KOPT-K1 (cell line): ENCODE results near the gene MAPT.
"Not testable (repeated sequence)": the region's sequence is repeated elsewhere in the genome, so short reads cannot be mapped to it uniquely, and the experiment has no call there.

Experiments
- H3K27ac ChIP-seq: fragments of 200-600 bp; sonication (generic); 2 replicates; pipeline ENCODE4 v1.5.1; 2016; ENCODE audit warnings: antibody characterized with exemption, mild to moderate bottlenecking, low read depth, low read length; ENCODE audit not compliant: poor library complexity, severe bottlenecking
- H3K36me3 ChIP-seq: fragments of 200-600 bp; sonication (generic); 2 replicates; pipeline ENCODE4 v1.5.1; 2017; ENCODE audit warnings: antibody characterized with exemption, mild to moderate bottlenecking, low read length, moderate library complexity; ENCODE audit not compliant: insufficient read depth
- H3K9me3 ChIP-seq: fragments of 200-600 bp; sonication (generic); 2 replicates; pipeline ENCODE4 v1.5.1; 2017; ENCODE audit warnings: antibody characterized with exemption, low read length, mild to moderate bottlenecking; ENCODE audit not compliant: insufficient read depth, poor library complexity, severe bottlenecking

MAPT gene

GRCh38 chr17:46010597-46011186 lies 116.3 kb downstream of the MAPT start:
- Histone ChIP-seq H3K36me3 (no peaks in the 10 kb centered on the region), H3K27ac (no peak overlapping the region), H3K9me3 (no peaks in the 10 kb centered on the region)

GRCh38 chr17:46011711-46012505 lies 117.6 kb downstream of the MAPT start:
- no peaks in the 10 kb centered on the region for H3K36me3 ChIP-seq
- H3K27ac ChIP-seq = no peak overlapping the region
- no peaks in the 10 kb centered on the region for H3K9me3 ChIP-seq

DNA sequence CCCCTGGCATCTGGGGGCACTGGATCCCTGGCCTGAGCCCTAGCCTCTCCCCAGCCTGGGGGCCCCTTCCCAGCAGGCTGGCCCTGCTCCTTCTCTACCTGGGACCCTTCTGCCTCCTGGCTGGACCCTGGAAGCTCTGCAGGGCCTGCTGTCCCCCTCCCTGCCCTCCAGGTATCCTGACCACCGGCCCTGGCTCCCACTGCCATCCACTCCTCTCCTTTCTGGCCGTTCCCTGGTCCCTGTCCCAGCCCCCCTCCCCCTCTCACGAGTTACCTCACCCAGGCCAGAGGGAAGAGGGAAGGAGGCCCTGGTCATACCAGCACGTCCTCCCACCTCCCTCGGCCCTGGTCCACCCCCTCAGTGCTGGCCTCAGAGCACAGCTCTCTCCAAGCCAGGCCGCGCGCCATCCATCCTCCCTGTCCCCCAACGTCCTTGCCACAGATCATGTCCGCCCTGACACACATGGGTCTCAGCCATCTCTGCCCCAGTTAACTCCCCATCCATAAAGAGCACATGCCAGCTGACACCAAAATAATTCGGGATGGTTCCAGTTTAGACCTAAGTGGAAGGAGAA lies 118.2 kb downstream of the MAPT start:
- H3K27ac ChIP-seq = no peak overlapping the region
- H3K9me3 ChIP-seq = no peaks in the 10 kb centered on the region
- H3K36me3 ChIP-seq = no peaks in the 10 kb centered on the region

DNA sequence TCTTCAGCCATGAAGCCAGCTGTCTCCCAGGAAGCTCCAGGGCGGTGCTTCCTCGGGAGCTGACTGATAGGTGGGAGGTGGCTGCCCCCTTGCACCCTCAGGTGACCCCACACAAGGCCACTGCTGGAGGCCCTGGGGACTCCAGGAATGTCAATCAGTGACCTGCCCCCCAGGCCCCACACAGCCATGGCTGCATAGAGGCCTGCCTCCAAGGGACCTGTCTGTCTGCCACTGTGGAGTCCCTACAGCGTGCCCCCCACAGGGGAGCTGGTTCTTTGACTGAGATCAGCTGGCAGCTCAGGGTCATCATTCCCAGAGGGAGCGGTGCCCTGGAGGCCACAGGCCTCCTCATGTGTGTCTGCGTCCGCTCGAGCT lies 118.8 kb downstream of the MAPT start:
- no peaks in the 10 kb centered on the region for H3K9me3 ChIP-seq
- H3K36me3 ChIP-seq = no peaks in the 10 kb centered on the region
- H3K27ac ChIP-seq = no peak overlapping the region

DNA sequence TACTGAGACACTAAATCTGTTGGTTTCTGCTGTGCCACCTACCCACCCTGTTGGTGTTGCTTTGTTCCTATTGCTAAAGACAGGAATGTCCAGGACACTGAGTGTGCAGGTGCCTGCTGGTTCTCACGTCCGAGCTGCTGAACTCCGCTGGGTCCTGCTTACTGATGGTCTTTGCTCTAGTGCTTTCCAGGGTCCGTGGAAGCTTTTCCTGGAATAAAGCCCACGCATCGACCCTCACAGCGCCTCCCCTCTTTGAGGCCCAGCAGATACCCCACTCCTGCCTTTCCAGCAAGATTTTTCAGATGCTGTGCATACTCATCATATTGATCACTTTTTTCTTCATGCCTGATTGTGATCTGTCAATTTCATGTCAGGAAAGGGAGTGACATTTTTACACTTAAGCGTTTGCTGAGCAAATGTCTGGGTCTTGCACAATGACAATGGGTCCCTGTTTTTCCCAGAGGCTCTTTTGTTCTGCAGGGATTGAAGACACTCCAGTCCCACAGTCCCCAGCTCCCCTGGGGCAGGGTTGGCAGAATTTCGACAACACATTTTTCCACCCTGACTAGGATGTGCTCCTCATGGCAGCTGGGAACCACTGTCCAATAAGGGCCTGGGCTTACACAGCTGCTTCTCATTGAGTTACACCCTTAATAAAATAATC lies 119.3 kb downstream of the MAPT start:
- H3K27ac ChIP-seq = no peak overlapping the region
- H3K9me3 ChIP-seq = no peaks in the 10 kb centered on the region
- no peaks in the 10 kb centered on the region for H3K36me3 ChIP-seq

DNA sequence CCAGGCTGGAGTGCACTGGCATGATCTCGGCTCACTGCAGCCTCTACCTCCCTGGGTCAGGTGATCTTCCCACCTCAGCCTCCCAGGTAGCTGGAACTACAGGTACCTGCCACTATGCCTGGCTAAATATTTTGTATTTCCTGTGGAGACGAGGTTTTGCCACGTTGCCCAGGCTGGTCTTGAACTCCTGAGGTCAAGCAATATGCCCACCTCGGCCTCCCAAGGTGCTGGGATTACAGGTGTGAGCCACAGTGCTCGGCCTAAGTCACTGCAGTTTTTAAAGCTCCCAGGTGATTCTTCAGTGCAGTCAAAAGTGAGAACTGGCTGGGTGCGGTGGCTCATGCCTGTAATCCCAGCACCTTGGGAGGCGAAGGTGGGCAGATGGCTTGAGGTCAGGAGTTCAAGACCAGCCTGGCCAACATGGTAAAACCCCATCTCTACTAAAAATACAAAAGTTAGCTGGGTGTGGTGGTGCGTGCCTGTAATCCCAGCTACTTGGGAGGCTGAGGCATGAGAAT lies 125.1 kb downstream of the MAPT start:
- peaks cover 18% of the 10 kb centered on the region for H3K36me3 ChIP-seq
- not testable (repeated sequence) for H3K9me3 ChIP-seq, H3K27ac ChIP-seq

GRCh38 chr17:46020023-46020761 lies 125.8 kb downstream of the MAPT start:
- H3K27ac ChIP-seq = no peak overlapping the region
- peaks cover 21% of the 10 kb centered on the region for H3K36me3 ChIP-seq

GRCh38 chr17:46020998-46021397 lies 126.6 kb downstream of the MAPT start:
- Histone ChIP-seq H3K36me3 (peaks cover 29% of the 10 kb centered on the region), H3K9me3 (no peaks in the 10 kb centered on the region), H3K27ac (no peak overlapping the region)

More at GRCh38 chr17:46020023-46020761, 125.8 kb downstream of the MAPT start:
- H3K9me3 ChIP-seq = no peaks in the 10 kb centered on the region

DNA sequence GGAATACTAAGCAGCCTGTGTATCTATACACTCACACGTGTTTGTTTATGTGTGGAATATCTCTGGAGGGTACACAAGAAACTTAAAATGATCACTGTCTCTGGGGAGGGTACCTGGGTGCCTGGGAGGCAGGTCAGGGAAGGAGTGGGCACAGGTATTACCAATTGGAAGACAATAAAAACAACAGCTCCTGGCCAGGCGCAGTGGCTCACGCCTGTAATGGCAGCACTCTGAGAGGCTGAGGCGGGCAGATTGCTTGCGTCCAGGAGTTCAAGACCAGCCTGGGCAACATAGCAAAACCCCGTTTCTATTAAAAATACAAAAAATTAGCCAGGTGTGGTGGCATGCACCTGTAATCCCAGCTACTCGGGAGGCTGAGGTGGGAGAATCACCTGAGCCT lies 129.0 kb downstream of the MAPT start:
- H3K36me3 ChIP-seq = peaks cover 52% of the 10 kb centered on the region
- H3K27ac ChIP-seq, H3K9me3 ChIP-seq: not testable (repeated sequence)

DNA sequence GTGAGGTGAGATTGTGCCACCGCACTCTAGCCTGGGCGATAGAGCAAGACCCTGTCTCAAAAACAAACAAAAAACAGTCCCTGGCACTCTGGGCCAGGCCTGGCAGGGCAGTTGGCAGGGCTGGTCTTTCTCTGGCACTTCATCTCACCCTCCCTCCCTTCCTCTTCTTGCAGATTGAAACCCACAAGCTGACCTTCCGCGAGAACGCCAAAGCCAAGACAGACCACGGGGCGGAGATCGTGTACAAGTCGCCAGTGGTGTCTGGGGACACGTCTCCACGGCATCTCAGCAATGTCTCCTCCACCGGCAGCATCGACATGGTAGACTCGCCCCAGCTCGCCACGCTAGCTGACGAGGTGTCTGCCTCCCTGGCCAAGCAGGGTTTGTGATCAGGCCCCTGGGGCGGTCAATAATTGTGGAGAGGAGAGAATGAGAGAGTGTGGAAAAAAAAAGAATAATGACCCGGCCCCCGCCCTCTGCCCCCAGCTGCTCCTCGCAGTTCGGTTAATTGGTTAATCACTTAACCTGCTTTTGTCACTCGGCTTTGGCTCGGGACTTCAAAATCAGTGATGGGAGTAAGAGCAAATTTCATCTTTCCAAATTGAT lies 129.5 kb downstream of the MAPT start:
- H3K27ac ChIP-seq = no peak overlapping the region

GRCh38 chr17:46024590-46024989 lies 130.2 kb downstream of the MAPT start:
- H3K27ac ChIP-seq = no peak overlapping the region
- H3K36me3 ChIP-seq = peaks cover 65% of the 10 kb centered on the region
- H3K9me3 ChIP-seq = no peaks in the 10 kb centered on the region

More for the DNA sequence above, 129.5 kb downstream of the MAPT start:
- Histone ChIP-seq H3K36me3 (peaks cover 58% of the 10 kb centered on the region), H3K9me3 (no peaks in the 10 kb centered on the region)

- Histone ChIP-seq H3K27ac (no peak overlapping the region), H3K36me3 (peaks cover 69% of the 10 kb centered on the region), H3K9me3 (no peaks in the 10 kb centered on the region)
Observed at GRCh38 chr17:46025060-46025459, 130.7 kb downstream of the MAPT start.

DNA sequence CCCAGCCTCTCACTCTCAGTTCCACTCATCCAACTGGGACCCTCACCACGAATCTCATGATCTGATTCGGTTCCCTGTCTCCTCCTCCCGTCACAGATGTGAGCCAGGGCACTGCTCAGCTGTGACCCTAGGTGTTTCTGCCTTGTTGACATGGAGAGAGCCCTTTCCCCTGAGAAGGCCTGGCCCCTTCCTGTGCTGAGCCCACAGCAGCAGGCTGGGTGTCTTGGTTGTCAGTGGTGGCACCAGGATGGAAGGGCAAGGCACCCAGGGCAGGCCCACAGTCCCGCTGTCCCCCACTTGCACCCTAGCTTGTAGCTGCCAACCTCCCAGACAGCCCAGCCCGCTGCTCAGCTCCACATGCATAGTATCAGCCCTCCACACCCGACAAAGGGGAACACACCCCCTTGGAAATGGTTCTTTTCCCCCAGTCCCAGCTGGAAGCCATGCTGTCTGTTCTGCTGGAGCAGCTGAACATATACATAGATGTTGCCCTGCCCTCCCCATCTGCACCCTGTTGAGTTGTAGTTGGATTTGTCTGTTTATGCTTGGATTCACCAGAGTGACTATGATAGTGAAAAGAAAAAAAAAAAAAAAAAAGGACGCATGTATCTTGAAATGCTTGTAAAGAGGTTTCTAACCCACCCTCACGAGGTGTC lies 131.3 kb downstream of the MAPT start:
- H3K27ac ChIP-seq = no peak overlapping the region
- H3K36me3 ChIP-seq = peaks cover 75% of the 10 kb centered on the region
- no peaks in the 10 kb centered on the region for H3K9me3 ChIP-seq
